ENCODE results near the gene C17orf50. TPM values are rescaled to one million over a fixed set of nuclear protein-coding genes. Genes with fewer than 3 reads are reported as not detected.

The C17orf50 gene
- total RNA-seq, 2 experiments from 2014 or later = not detected

GRCh38 chr17:35773129-35773528 lies 12.4 kb downstream of the C17orf50 start:
- no peaks in the 10 kb centered on the region for H3K9me3 Mint-ChIP-seq

GRCh38 chr17:35773679-35774425 lies 13.2 kb downstream of the C17orf50 start:
- Mint-ChIP-seq H3K4me1 (ENCODE audit: low read depth) (no peaks in the 10 kb centered on the region), H3K9me3 (no peaks in the 10 kb centered on the region), H3K36me3 (ENCODE audit: low read depth) (peaks cover 5% of the 10 kb centered on the region), H3K27me3 (no peaks in the 10 kb centered on the region), H3K4me3 (no peak overlapping the region), H3K27ac (no peak overlapping the region)
- DNase-seq (no peak), ATAC-seq (ENCODE audit: poor library complexity) (no peak)
- Histone ChIP-seq H3K9me3 (ENCODE audit: control insufficient read depth in 1 of 2, insufficient read depth in 1 of 2, low read length in 2 of 2) (no peaks in the 10 kb centered on the region), H3K4me3 (ENCODE audit: low read length) (no peak overlapping the region), H3K27ac (ENCODE audit: low read depth in 1 of 2, low read length in 2 of 2) (no peak overlapping the region), H3K36me3 (ENCODE audit: insufficient read depth, low read length) (no peaks in the 10 kb centered on the region), H3K27me3 (ENCODE audit: control insufficient read depth in 1 of 2, insufficient read depth in 2 of 2, low read length in 2 of 2) (peaks cover 0 to 2% of the 10 kb centered on the region in 2 experiments), H3K4me1 (ENCODE audit: insufficient read depth, low read length) (no peaks in the 10 kb centered on the region)
- intact Hi-C loops (cut with DNase I, micrococcal nuclease) = no loop called here
- TF ChIP-seq CTCF (IDR thresholded peaks at IDR 0.05) = no peak
- ChIA-PET CTCF (no interaction called here), POLR2A (no interaction called here)

More at GRCh38 chr17:35773129-35773528, 12.4 kb downstream of the C17orf50 start:
- no peak for ATAC-seq (ENCODE audit: poor library complexity)
- no peak for DNase-seq
- no peak overlapping the region for H3K27ac Mint-ChIP-seq
- intact Hi-C loops (cut with DNase I, micrococcal nuclease) = no loop called here
- CTCF ChIA-PET = no interaction called here
- POLR2A ChIA-PET = no interaction called here
- H3K4me3 Mint-ChIP-seq = no peak overlapping the region
- H3K4me1 Mint-ChIP-seq (ENCODE audit: low read depth) = no peaks in the 10 kb centered on the region
- peaks cover 0 to 2% of the 10 kb centered on the region in 2 experiments for H3K27me3 ChIP-seq (ENCODE audit: control insufficient read depth in 1 of 2, insufficient read depth in 2 of 2, low read length in 2 of 2)
- no peaks in the 10 kb centered on the region for H3K36me3 ChIP-seq (ENCODE audit: insufficient read depth, low read length)
- H3K27ac ChIP-seq (ENCODE audit: low read depth in 1 of 2, low read length in 2 of 2) = no peak overlapping the region
- no peak for TF ChIP-seq CTCF (IDR thresholded peaks at IDR 0.05)
- H3K4me1 ChIP-seq (ENCODE audit: insufficient read depth, low read length) = no peaks in the 10 kb centered on the region
- no peaks in the 10 kb centered on the region for H3K9me3 ChIP-seq (ENCODE audit: control insufficient read depth in 1 of 2, insufficient read depth in 1 of 2, low read length in 2 of 2)
- H3K36me3 Mint-ChIP-seq (ENCODE audit: low read depth) = peaks cover 4% of the 10 kb centered on the region
- no peak overlapping the region for H3K4me3 ChIP-seq (ENCODE audit: low read length)
- no peaks in the 10 kb centered on the region for H3K27me3 Mint-ChIP-seq

- Histone ChIP-seq H3K36me3 (ENCODE audit: insufficient read depth, low read length) (no peaks in the 10 kb centered on the region), H3K27ac (ENCODE audit: low read depth in 1 of 2, low read length in 2 of 2) (no peak overlapping the region), H3K4me3 (ENCODE audit: low read length) (no peak overlapping the region), H3K9me3 (ENCODE audit: control insufficient read depth in 1 of 2, insufficient read depth in 1 of 2, low read length in 2 of 2) (no peaks in the 10 kb centered on the region), H3K27me3 (ENCODE audit: control insufficient read depth in 1 of 2, insufficient read depth in 2 of 2, low read length in 2 of 2) (peaks cover 0 to 2% of the 10 kb centered on the region in 2 experiments), H3K4me1 (ENCODE audit: insufficient read depth, low read length) (no peaks in the 10 kb centered on the region)
- ChIA-PET POLR2A (no interaction called here), CTCF (no interaction called here)
- H3K27ac Mint-ChIP-seq = no peak overlapping the region
- no peaks in the 10 kb centered on the region for H3K4me1 Mint-ChIP-seq (ENCODE audit: low read depth)
- no peaks in the 10 kb centered on the region for H3K27me3 Mint-ChIP-seq
- DNase-seq (no peak), ATAC-seq (ENCODE audit: poor library complexity) (no peak)
- H3K36me3 Mint-ChIP-seq (ENCODE audit: low read depth) = peaks cover 5% of the 10 kb centered on the region
- no peak for TF ChIP-seq CTCF (IDR thresholded peaks at IDR 0.05)
- intact Hi-C loops (cut with DNase I, micrococcal nuclease) = no loop called here
- no peak overlapping the region for H3K4me3 Mint-ChIP-seq
- H3K9me3 Mint-ChIP-seq = no peaks in the 10 kb centered on the region
These were observed 13.8 kb downstream of the C17orf50 start for GRCh38 chr17:35774499-35774898.

Measured in CD4-positive, alpha-beta T cell (primary cell).